SK-N-SH (cell line): ENCODE data around the gene SLC22A5. TPM values are rescaled to one million over a fixed set of nuclear protein-coding genes. Genes with fewer than 3 reads are reported as not detected.

Source experiments
- CTCF ChIA-PET: fragments of 300-600, 350-600 bp; formaldehyde crosslinking; extraction: SDS; loops from one replicate; lab custom pipeline; 2021; lab: Yijun Ruan, JAX
- POLR2A ChIA-PET: fragments of 350-600 bp; sonication (Branson Sonifier 250); formaldehyde crosslinking; extraction: SDS; loops from one replicate; lab custom pipeline; 2020; ENCODE audit warnings: antibody characterized with exemption, inconsistent platforms; lab: Yijun Ruan, JAX
- DNase-seq: peaks from one replicate; pipeline ENCODE4 v3.0.0; 2012
- H2AFZ ChIP-seq: fragments of 200-600 bp; sonication (generic); 2 replicates; pipeline ENCODE4 v1.8.1; 2016; ENCODE audit warnings: antibody characterized with exemption, mild to moderate bottlenecking, low read depth
- H3F3A ChIP-seq: fragments of 200-600 bp; sonication (generic); replicated peaks from 2 replicates; pipeline ENCODE3; 2016; ENCODE audit warnings: antibody characterized with exemption, mild to moderate bottlenecking; ENCODE audit not compliant: insufficient read depth
- H3K27ac ChIP-seq, 2 experiments: fragments of 200-500 bp in 1 of 2; fragments of 200-600 bp in 1 of 2; sonication (Bioruptor generic) in 1 of 2; sonication (generic), shearing (Covaris generic) in 1 of 2; 2 replicates each; pipeline versions ENCODE4 v1.5.1 to v1.6.1; 2014 to 2016; ENCODE audit warnings: low read depth in 2 of 2, inconsistent platforms in 1 of 2, low read length in 1 of 2, mild to moderate bottlenecking in 1 of 2, mixed read lengths in 1 of 2
- H3K27me3 ChIP-seq: fragments of 200-600 bp; sonication (generic), shearing (Covaris generic); 2 replicates; pipeline ENCODE4 v1.6.1; 2016; ENCODE audit warnings: mixed run types; ENCODE audit not compliant: insufficient read depth
- H3K36me3 ChIP-seq, 2 experiments: fragments of 200-500 bp in 1 of 2; fragments of 200-600 bp in 1 of 2; sonication (Bioruptor generic) in 1 of 2; sonication (generic) in 1 of 2; replicated peaks in 1 of 2; 2 replicates each; pipeline versions ENCODE3 to v1.5.1; 2014 to 2016; ENCODE audit warnings: low read length in 1 of 2, mild to moderate bottlenecking in 1 of 2; ENCODE audit not compliant: insufficient read depth in 2 of 2, control insufficient read depth in 1 of 2
- H3K4me1 ChIP-seq, 2 experiments: fragments of 200-500 bp in 1 of 2; fragments of 200-600 bp in 1 of 2; sonication (Bioruptor generic) in 1 of 2; sonication (generic), shearing (Covaris generic) in 1 of 2; 2 replicates each; pipeline versions ENCODE4 v1.5.1 to v1.6.1; 2014 to 2016; ENCODE audit warnings: low read depth in 1 of 2, low read length in 1 of 2, mixed run types in 1 of 2; ENCODE audit not compliant: insufficient read depth in 2 of 2, control insufficient read depth in 1 of 2
- H3K4me2 ChIP-seq: fragments of 200-600 bp; sonication (generic), shearing (Covaris generic); 2 replicates; pipeline ENCODE4 v1.6.1; 2017; ENCODE audit warnings: mixed run types
- H3K4me3 ChIP-seq, 2 experiments: fragments of 200-500 bp in 1 of 2; fragments of 200-600 bp in 1 of 2; sonication (Bioruptor generic) in 1 of 2; sonication (generic), shearing (Covaris generic) in 1 of 2; 2 replicates each; pipeline versions ENCODE4 v1.5.1 to v1.8.1; 2014 to 2016; ENCODE audit warnings: low read depth in 2 of 2, inconsistent platforms in 1 of 2, low read length in 1 of 2, mild to moderate bottlenecking in 1 of 2, mixed read lengths in 1 of 2, moderate library complexity in 1 of 2
- H3K79me2 ChIP-seq: fragments of 200-600 bp; sonication (generic); 2 replicates; pipeline ENCODE4 v1.8.1; 2017; ENCODE audit warnings: mild to moderate bottlenecking; ENCODE audit not compliant: insufficient read depth
- H3K9ac ChIP-seq: fragments of 200-600 bp; sonication (generic); 2 replicates; pipeline ENCODE4 v1.6.1; 2017; ENCODE audit warnings: mixed run types
- H3K9me2 ChIP-seq: fragments of 200-600 bp; sonication (generic); 2 replicates; pipeline ENCODE4 v1.6.1; 2017; ENCODE audit warnings: mixed run types
- H3K9me3 ChIP-seq: fragments of 200-600 bp; sonication (generic); 2 replicates; pipeline ENCODE4 v1.6.1; 2017; ENCODE audit warnings: mixed run types, mild to moderate bottlenecking, moderate library complexity
- H4K20me1 ChIP-seq: fragments of 200-600 bp; sonication (generic); 2 replicates; pipeline ENCODE4 v1.6.1; 2017; ENCODE audit warnings: mild to moderate bottlenecking, mixed run types; ENCODE audit not compliant: insufficient read depth
- CHD2 ChIP-seq: fragments of 150-350 bp; IDR thresholded peaks from 2 replicates; pipeline ENCODE4 v1.6.1; 2018; ENCODE audit warnings: low read length; ENCODE audit not compliant: partially characterized antibody
- ELF1 ChIP-seq: IDR thresholded peaks from 2 replicates; pipeline ENCODE4 v1.4.0; 2012
- FOXJ3 ChIP-seq: sonication (generic); formaldehyde crosslinking; IDR thresholded peaks from 2 replicates; pipeline ENCODE4 v1.5.1; 2020; ENCODE audit warnings: mild to moderate bottlenecking, missing genetic modification reagents
- NRF1 ChIP-seq: IDR thresholded peaks from 2 replicates; pipeline ENCODE4 v1.6.1; 2012; ENCODE audit warnings: low read depth, mild to moderate bottlenecking, low read length
- POLR2AphosphoS5 ChIP-seq: IDR thresholded peaks from 2 replicates; pipeline ENCODE4 v1.6.1; 2012; ENCODE audit warnings: low read depth, low read length
- REST ChIP-seq: IDR thresholded peaks from 2 replicates; pipeline ENCODE4 v1.6.1; 2012; ENCODE audit warnings: mild to moderate bottlenecking, low read depth, low read length, moderate library complexity
- RFX5 ChIP-seq: IDR thresholded peaks from 2 replicates; pipeline ENCODE4 v1.6.1; 2012; ENCODE audit warnings: mild to moderate bottlenecking, improper control_type of control experiment, low read length
- SMC3 ChIP-seq: IDR thresholded peaks from 2 replicates; pipeline ENCODE4 v1.6.1; 2012; ENCODE audit warnings: low read depth, low read length, improper control_type of control experiment
- WGBS: methylation state at CpG from one replicate; pipeline ENCODE4 v1.1.6; 2017; ENCODE audit warnings: low lambda C conversion rate; 5-methylcytosine and 5-hydroxymethylcytosine counted together
- polyA plus RNA-seq, 3 experiments: library from polyadenylated mRNA; depleted of rRNA; stranded (reverse); fragments of >200 nt; gene quantifications; 2 replicates each; pipeline ENCODE4 v1.2.3, GENCODE V29; 2012
- TF ChIP-seq, protein P1 (sequence below): IDR thresholded peaks from 2 replicates; pipeline ENCODE4 v1.4.0; 2012; ENCODE audit warnings: low read depth
- TF ChIP-seq, protein P2 (sequence below): IDR thresholded peaks from 2 replicates; pipeline ENCODE4; 2012
- TF ChIP-seq, protein P3 (sequence below): fragments of 200-600 bp; sonication (generic); IDR thresholded peaks from 2 replicates; pipeline ENCODE4 v1.6.1; 2017; ENCODE audit warnings: antibody characterized with exemption, mild to moderate bottlenecking, moderate library complexity

The SLC22A5 gene
- polyA plus RNA-seq, 1 of the 3 experiments (the other 2 are of a cell fraction), result 8.3 TPM

DNA sequence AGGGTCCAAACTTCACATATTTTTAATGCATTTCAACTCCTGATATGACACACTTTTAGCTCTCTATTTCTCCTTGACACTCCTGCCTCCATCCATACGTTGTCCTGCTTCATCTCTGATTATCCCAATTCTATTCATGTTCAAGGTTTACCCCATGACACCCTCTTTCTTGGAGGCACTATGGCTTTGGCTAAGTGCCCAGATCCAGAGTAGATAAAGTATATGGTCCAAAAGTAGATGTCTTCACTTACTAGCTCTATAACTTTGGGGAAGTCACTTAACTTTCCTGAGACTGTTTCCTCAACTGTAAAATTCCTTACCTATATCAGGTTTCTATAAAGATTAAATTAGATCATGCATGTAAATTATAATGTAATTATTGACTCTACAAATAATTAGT, 36.1 kb downstream of the SLC22A5 start:
- Histone ChIP-seq H3K9ac (no peak overlapping the region), H3K4me3 (no peak overlapping the region), H3K79me2 (no peaks in the 10 kb centered on the region), H3K27me3 (no peaks in the 10 kb centered on the region), H3K4me1 (peaks cover 10 to 19% of the 10 kb centered on the region in 2 experiments; a peak in 3 of 4 replicates), H3K27ac (no peak overlapping the region), H3K9me3 (no peaks in the 10 kb centered on the region), H2AFZ (no peak overlapping the region), H3K36me3 (no peaks in the 10 kb centered on the region), H3K4me2 (no peak overlapping the region), H4K20me1 (no peaks in the 10 kb centered on the region), H3K9me2 (no peaks in the 10 kb centered on the region), H3F3A (no peaks in the 10 kb centered on the region)
- CTCF ChIA-PET, result interaction anchor here (0.7 to 2.1 kb wide), 3 partner anchors 17 to 85 kb away, joined by 3 to 6 read pairs (median 4); partner anchors contain the start of gene IRF1
- WGBS, result 87% methylated on average over 1 of the region's 1 CpG
- POLR2A ChIA-PET, result no interaction called here
- TF ChIP-seq SMC3 (no peak), REST (no peak), CHD2 (no peak), RFX5 (no peak), POLR2AphosphoS5 (no peak)
- DNase-seq, result no peak

DNA sequence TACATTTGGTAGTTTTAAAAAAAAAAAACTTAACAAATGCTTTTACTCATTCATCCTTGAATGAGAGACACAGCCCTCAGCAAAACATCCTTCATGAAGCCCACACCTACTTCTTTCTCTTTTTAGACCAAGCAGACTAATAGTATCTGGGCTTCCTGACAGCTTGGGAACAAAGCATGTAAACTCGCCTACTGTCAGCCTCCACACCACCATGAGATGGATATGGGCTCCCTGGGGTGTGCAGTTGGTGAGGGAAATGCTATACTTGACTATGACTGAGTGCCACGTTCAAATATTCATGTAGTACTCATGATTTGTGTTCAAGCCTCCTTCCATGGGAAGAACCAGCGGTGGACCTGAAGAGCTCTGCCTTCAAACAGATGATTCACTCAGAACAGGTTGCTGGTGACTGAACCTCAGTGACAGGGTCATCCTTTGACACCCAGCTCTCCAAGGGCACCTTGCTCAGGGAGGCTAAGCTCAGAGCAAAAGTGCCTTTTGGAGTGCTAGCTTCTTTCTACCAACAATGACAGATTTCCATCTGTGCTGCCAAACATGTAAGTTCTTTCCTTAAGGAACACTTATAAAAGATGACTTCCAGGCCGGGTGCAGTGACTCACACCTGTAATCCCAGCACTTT, 36.8 kb downstream of the SLC22A5 start:
- H3K9me2 ChIP-seq, result no peaks in the 10 kb centered on the region
- no peak overlapping the region for H3K27ac ChIP-seq
- TF ChIP-seq POLR2AphosphoS5, result no peak
- TF ChIP-seq, protein P1, sequence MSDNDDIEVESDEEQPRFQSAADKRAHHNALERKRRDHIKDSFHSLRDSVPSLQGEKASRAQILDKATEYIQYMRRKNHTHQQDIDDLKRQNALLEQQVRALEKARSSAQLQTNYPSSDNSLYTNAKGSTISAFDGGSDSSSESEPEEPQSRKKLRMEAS, result no peak
- TF ChIP-seq, protein P2, sequence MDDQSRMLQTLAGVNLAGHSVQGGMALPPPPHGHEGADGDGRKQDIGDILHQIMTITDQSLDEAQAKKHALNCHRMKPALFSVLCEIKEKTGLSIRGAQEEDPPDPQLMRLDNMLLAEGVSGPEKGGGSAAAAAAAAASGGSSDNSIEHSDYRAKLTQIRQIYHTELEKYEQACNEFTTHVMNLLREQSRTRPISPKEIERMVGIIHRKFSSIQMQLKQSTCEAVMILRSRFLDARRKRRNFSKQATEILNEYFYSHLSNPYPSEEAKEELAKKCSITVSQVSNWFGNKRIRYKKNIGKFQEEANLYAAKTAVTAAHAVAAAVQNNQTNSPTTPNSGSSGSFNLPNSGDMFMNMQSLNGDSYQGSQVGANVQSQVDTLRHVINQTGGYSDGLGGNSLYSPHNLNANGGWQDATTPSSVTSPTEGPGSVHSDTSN, result no peak
- no peak for TF ChIP-seq NRF1
- TF ChIP-seq ELF1, result no peak
- no peak for TF ChIP-seq FOXJ3
- TF ChIP-seq, protein P3, sequence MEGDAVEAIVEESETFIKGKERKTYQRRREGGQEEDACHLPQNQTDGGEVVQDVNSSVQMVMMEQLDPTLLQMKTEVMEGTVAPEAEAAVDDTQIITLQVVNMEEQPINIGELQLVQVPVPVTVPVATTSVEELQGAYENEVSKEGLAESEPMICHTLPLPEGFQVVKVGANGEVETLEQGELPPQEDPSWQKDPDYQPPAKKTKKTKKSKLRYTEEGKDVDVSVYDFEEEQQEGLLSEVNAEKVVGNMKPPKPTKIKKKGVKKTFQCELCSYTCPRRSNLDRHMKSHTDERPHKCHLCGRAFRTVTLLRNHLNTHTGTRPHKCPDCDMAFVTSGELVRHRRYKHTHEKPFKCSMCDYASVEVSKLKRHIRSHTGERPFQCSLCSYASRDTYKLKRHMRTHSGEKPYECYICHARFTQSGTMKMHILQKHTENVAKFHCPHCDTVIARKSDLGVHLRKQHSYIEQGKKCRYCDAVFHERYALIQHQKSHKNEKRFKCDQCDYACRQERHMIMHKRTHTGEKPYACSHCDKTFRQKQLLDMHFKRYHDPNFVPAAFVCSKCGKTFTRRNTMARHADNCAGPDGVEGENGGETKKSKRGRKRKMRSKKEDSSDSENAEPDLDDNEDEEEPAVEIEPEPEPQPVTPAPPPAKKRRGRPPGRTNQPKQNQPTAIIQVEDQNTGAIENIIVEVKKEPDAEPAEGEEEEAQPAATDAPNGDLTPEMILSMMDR, result no peak
- no peak for TF ChIP-seq SMC3
- POLR2A ChIA-PET, result no interaction called here
- 78% methylated on average over 4 of the region's 4 CpGs for WGBS
- H3K4me2 ChIP-seq, result no peak overlapping the region
- H4K20me1 ChIP-seq, result no peaks in the 10 kb centered on the region
- no peak for DNase-seq
- H3K27me3 ChIP-seq, result no peaks in the 10 kb centered on the region
- CTCF ChIA-PET, result interaction anchor here (0.7 to 2.1 kb wide), 3 partner anchors 17 to 84 kb away, joined by 3 to 6 read pairs (median 4); partner anchors contain the start of gene IRF1
- no peaks in the 10 kb centered on the region for H3K36me3 ChIP-seq
- H3K4me1 ChIP-seq, result peaks cover 10 to 21% of the 10 kb centered on the region in 2 experiments
- H3K9ac ChIP-seq, result no peak overlapping the region
- H3K9me3 ChIP-seq, result no peaks in the 10 kb centered on the region
- H3F3A ChIP-seq, result peaks cover 5% of the 10 kb centered on the region
- H3K79me2 ChIP-seq, result no peaks in the 10 kb centered on the region
- no peak overlapping the region for H2AFZ ChIP-seq
- H3K4me3 ChIP-seq, result no peak overlapping the region
